Kidney epithelial cell (primary cell): Measurements from ENCODE around the gene PTCRA. TPM values are rescaled to one million over a fixed set of nuclear protein-coding genes. Genes with fewer than 3 reads are reported as not detected.

Experiments used
- DNase-seq: peaks from one replicate; pipeline ENCODE4 v3.0.0-alpha.2; 2010; ENCODE audit warnings: low read depth
- H3K27me3 ChIP-seq: 2 replicates; pipeline ENCODE4 v1.6.0; 2011; ENCODE audit warnings: low read length; ENCODE audit not compliant: control insufficient read depth, insufficient read depth
- H3K36me3 ChIP-seq: 2 replicates; pipeline ENCODE4 v1.5.1; 2011; ENCODE audit warnings: low read length; ENCODE audit not compliant: control insufficient read depth, insufficient read depth
- H3K4me3 ChIP-seq: 2 replicates; pipeline ENCODE4 v1.5.1; 2011; ENCODE audit warnings: low read depth, mild to moderate bottlenecking, control low read depth, low read length
- CTCF ChIP-seq: IDR thresholded peaks from 2 replicates; pipeline ENCODE4 v1.5.1; 2011; ENCODE audit warnings: mild to moderate bottlenecking, moderate library complexity, low read length, control low read depth, inconsistent platforms; ENCODE audit not compliant: insufficient read depth, poor library complexity, severe bottlenecking
- total RNA-seq: library from RNA; depleted of rRNA; stranded (reverse); fragments of >200 nt; gene quantifications from 2 replicates; pipeline ENCODE4 v1.2.3, GENCODE V29; 2015

PTCRA gene
- total RNA-seq, 1 donor from 2014 or later = not detected

- H3K4me3 ChIP-seq = no peak overlapping the region
- H3K27me3 ChIP-seq = no peaks in the 10 kb centered on the region
- TF ChIP-seq CTCF = no peak
- no peaks in the 10 kb centered on the region for H3K36me3 ChIP-seq
- no peak for DNase-seq
These were observed 16.6 kb downstream of the PTCRA start for GRCh38 chr6:42932412-42932811.

GRCh38 chr6:42933205-42933604 lies 17.4 kb downstream of the PTCRA start:
- Histone ChIP-seq H3K4me3 (no peak overlapping the region), H3K27me3 (no peaks in the 10 kb centered on the region), H3K36me3 (no peaks in the 10 kb centered on the region)
- no peak for TF ChIP-seq CTCF
- no peak for DNase-seq

- TF ChIP-seq CTCF = no peak
- DNase-seq = no peak
- no peaks in the 10 kb centered on the region for H3K36me3 ChIP-seq
- no peaks in the 10 kb centered on the region for H3K27me3 ChIP-seq
- no peak overlapping the region for H3K4me3 ChIP-seq
These were observed 19.5 kb downstream of the PTCRA start for GRCh38 chr6:42935322-42935721.

- no peak overlapping the region for H3K4me3 ChIP-seq
- no peak for TF ChIP-seq CTCF
- no peak for DNase-seq
- no peaks in the 10 kb centered on the region for H3K27me3 ChIP-seq
- H3K36me3 ChIP-seq = no peaks in the 10 kb centered on the region
These were observed 20.5 kb downstream of the PTCRA start for GRCh38 chr6:42936398-42936797.

GRCh38 chr6:42937548-42938427 lies 21.9 kb downstream of the PTCRA start:
- H3K4me3 ChIP-seq = no peak overlapping the region
- DNase-seq = no peak
- H3K36me3 ChIP-seq = no peaks in the 10 kb centered on the region
- H3K27me3 ChIP-seq = no peaks in the 10 kb centered on the region
- TF ChIP-seq CTCF = no peak

GRCh38 chr6:42938428-42938796 lies 22.6 kb downstream of the PTCRA start:
- TF ChIP-seq CTCF = no peak
- no peak overlapping the region for H3K4me3 ChIP-seq
- no peak for DNase-seq
- no peaks in the 10 kb centered on the region for H3K27me3 ChIP-seq
- no peaks in the 10 kb centered on the region for H3K36me3 ChIP-seq
